ENCODE data around the gene ZNF618.
"Not testable (repeated sequence)": the region's sequence is repeated elsewhere in the genome, so short reads cannot be mapped to it uniquely, and the experiment has no call there.

ZNF618 gene

DNA sequence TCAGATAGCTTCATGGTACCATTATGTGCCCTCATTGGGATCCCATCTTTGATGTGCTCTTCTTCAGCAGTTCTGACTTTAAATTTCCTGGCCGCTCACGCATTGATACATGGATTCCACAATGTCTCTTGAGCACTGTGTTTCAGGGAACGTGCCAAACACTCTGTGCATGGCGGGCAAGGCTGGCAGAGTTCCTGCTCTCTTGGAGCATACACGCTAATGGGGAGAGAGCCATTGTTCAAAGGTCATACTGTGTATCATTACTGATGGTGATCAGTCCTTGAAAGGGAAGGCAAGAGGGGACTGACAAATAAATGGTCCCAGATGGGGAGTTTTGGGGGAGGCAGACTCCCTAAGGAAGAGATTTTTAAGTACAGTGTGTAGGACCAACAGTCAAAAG lies 149.7 kb downstream of the ZNF618 start:
- no peak for DNase-seq

DNA sequence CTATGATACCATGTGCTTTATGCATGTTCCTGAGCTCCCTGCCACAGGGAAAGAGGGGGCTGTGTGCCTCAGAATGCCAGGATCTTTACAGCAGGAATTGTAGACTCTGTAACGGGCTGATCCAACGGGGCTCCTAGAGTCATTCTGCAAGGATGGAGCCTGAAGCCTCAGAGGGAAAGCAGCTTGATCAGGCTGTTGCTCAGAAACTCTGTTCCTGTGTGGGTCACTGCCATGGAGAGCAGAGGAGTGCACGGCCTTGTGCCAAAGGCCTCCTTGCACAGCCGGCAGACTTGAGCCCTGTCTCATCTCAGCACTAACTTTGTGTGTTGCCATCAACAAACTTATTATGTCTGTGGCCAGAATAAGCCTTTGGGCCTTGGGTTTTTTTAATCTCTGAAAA lies 150.2 kb downstream of the ZNF618 start:
- DNase-seq, result no peak

DNA sequence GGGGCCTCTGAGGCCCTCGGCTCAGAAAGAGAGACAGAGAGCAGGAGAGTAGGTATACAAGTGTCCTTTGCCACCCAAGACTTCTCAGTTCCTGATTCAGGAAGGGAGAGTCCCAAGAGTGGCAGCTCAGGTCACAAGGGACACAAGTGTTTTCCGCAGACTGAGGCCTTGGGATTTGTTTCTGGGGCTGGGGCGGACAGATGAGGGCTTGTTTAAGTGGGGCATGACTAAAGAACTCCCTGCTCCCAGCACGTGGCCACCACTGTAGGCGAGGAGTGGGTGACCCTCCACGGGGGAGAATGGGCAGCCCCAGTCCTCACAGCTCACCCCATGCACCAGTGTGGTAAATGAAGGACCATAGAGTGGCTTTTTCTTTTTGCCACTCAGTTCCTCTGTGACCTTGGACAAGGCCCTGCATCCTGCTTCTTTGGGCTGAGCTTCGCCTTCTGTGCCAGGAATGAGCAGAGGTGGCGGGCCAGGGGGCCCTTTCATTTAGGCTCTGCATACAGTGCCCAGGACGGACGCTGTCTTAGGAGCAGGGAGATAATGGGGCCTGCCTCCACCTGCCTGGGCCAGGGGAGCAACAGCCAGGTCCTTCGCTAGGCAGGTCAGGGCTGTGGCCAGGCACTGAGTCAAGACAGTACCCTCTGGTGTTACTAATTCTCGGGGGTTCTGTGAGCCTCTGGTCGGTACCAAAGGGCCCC lies 151.2 kb downstream of the ZNF618 start:
- no peak for DNase-seq

DNA sequence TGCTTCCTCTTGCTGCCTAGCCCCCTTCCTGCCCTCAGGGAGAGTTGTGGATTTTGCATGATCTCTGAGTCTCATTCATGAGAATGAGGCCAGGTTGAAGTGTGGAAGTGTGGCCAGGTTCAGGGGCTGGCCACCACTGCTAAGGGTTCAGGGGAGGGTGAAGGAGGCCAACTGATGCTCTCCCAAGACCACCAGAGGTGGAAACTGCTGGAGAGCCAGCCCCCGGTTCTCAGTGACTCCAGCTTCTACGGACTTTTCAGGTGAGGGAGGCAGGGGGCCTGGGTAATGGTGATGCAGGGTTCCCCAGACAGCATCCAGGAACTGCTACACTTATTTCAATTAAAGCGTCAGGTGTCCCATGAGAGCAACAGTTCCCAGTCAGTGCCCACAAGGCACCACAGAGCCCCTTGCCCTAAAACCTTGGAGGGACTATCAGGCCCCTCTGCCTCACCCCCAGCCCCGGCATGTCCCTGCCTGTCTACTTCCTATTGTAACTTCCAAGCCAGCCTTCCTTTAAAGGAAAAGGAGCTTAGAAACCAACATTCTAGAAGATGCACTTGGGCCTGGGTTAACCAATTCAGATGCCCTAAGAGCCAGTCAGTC lies 151.9 kb downstream of the ZNF618 start:
- no peak for DNase-seq

DNA sequence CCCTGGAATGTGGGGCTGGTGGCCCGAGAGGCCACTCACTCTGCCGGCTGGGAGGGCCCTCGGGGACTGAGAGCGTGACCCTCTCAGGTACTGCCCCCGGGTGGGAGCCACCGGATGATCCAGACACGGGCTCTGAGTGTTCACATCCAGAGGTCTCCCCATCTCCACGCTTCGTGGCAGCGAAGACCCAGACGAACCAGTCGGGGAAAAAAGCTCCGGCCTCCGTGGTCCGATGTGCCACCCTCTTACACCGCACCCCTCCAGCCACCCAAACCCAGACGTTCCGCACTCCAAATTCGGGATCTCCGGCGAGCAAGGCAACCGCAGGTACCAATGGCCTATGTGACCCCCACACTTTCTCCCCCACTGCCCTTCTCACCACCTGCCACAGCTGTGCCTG lies 152.5 kb downstream of the ZNF618 start:
- no peak for DNase-seq

DNA sequence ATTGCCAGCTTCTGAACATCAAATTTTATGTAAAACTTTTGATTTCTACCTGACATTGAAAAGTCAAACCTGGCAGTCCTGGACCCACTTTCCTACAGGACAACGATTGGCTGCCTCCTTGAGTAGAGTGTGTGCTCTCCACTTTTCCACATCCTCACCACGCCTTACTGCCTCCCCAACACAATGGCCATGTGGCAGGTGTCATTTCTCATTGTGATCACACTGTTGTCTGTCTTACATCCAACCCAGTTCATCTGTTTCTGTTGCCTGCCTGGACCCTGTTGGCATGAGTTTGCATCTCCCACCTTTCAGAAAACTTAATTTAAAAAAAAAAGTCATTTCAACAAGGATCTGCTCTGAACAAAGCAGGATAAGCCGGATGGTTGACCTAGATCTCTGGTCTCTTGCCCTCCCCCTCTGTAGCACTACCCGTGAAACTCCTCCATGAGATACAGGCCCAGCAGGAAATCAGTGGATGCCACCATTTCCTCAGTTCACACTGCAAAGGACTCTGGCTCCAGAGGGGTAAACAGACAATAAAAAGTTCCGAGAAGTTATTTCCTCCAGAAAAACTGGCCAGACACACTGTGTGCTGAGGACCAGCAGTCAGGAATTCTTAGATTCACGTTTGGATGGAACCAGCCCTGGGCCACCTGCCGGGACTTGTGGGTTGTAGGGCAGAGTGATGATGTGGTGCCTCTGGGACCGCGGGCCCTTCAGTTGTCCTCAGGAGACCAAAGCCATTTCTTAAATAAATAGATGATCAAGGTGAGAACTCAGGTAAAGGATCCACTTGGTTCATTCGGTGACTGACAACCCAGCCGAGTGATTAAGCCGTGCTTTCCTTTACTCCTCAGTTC lies 153.4 kb downstream of the ZNF618 start:
- DNase-seq, result no peak

DNA sequence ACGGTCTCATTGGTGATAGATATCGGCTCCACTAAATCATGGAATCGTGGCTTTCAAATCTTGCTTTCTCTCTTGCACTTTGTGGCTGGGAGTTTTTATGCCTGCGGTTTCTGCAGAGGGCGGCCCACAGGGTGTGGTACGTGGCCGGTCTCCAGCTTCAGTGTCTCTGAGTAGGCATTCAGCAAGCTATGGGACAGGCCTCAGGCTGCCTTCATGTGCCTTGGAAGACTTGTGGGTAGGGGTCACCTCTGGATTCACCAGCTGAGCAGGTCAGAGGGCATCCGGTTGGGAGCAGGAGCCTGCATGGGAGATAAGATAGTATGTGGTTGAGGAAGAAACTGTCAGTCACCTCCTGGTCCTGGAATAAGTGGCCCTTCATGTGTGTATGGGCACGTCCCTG lies 154.3 kb downstream of the ZNF618 start:
- DNase-seq, result no peak

DNA sequence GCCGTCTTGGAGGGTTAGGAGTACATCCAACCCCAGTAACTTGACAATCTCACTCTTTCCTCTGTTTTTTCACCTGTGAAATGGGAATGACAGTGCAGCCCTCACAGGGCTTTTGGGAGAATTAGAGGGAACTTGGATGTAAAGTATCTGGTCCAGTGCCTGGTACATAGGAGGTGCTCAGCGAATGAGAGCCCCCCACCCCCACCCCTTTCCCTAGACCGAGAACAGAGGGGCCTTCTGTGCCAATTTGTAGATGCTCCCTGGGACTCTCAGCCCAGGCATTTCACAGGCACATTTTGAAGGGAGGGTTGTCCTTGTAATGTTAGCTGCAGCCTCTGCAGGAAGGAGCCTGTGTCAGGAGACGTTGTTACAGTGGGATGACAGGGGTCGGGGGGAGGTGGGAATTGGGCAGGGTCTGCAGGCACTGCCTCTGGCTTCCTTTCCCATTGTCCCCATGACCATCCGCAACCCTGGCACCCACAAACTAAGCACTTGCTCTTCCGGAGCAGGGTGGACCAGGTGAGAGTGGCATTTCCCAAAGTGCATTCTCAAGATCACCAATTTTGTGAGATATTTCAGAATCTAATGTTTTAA lies 155.0 kb downstream of the ZNF618 start:
- DNase-seq, result no peak

DNA sequence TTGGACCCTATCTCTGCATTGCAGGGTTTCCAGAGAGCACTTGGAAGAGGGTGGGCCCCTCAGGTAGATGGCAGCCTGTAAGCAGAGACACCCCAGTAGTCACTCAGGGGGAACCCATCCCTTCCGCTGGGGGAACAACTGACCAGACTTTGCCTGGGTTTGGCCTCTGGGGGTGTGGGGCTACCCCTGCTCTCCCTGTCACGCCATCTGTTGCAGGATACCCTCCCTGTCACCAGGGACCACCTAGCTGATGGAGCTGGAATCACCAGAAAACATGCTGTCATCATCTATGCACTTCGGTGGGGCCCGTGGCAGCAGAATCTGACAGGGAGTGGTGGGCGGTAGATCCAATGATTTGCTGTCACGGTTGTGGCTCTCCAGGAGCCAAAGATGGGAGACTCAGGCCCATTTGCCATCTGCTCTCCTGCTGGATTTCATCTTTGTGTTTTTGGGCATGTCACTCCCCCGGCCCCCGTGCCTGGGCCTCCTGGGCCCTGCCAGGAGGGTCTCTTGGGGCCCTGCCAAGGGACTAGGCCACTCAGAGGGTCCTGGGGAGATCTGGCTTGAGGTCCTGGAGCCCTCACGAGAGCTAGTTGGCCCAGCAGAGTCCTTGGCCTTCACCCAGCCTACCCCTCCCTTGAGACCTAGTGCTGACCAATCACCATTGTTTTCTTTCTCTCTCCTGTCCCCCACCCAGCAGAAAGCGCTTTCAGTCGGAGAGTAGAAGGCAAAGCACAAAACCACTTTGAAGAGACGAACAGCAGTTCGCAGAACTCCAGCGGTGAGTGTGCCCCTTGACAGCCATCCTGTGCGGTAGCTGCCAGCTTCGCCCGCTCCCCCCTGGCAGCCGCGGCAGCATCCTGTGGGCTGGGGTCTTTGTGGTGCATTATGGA lies 156.1 kb downstream of the ZNF618 start:
- no peak for DNase-seq

DNA sequence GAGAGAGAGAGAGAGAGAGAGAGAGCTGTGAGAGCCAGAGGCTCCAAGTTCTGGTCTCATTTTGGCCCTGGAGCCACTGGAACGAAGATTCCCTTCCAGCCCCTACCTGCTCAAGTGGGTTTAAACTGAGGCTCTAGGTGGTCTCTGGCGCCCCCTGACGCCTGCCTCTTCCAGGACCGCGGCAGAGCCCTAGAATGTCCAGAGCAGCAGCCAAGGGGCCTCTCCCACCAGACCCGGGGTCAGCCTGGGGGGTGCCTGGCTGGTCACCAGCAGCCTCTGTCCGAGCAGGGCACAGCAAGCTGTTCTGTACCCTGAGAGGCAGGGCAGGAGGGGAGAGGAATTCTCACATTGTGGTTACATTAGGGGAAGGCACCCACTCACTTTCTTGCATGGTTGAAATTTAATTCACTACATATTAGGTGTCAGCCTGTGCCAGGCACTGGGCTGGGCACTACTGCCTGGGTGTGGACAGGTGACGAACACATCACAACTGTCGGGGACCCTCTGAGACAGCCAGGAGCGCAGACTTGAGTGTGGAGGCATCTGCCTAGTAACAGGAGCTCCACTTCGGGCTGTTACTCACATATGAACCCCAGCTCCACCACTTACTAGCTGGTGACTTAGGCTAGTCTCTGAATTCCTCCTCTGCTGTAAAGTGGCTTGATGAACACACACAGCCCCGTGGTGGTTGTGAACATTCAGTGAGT lies 157.4 kb downstream of the ZNF618 start:
- no peak for DNase-seq

DNA sequence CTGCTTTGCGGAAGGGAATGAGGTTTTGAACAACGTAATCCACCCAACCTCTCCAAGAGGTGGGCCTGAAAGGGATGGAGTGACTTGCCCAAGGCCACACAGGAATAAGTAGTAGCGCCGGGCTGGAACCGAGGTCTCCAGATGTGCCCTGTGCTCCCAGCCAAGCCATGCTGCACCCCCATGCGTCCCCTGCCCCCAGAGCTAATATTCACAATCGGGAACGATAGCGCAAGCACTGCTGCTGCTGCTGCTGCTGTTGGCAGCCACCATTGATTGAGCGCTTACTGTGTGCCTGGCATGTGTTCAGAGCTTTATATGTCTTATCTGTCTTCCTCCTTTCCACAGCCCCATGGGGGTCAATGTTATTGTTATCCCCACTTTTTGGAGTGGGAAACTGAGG lies 158.1 kb downstream of the ZNF618 start:
- no peak for DNase-seq

DNA sequence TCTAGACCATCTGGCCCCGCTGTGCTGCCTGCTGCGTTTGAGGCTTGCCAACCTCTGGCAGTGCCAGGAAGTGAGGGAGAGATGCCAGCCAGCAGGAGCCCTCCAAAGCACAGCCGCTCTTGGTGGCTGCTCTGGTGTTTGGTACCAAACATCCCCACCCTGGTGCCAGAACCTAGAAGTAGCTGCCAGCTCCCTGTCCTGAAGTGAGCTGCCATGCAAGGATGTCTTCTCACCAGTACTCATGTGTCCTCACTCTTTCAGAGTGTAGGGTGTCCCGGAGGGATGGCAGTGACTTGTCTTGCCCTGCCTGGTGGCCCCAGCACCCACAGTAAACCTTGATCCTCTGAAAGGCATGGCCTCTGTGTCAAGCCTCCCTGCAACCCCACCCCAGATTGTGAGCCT lies 158.6 kb downstream of the ZNF618 start:
- DNase-seq, result no peak

DNA sequence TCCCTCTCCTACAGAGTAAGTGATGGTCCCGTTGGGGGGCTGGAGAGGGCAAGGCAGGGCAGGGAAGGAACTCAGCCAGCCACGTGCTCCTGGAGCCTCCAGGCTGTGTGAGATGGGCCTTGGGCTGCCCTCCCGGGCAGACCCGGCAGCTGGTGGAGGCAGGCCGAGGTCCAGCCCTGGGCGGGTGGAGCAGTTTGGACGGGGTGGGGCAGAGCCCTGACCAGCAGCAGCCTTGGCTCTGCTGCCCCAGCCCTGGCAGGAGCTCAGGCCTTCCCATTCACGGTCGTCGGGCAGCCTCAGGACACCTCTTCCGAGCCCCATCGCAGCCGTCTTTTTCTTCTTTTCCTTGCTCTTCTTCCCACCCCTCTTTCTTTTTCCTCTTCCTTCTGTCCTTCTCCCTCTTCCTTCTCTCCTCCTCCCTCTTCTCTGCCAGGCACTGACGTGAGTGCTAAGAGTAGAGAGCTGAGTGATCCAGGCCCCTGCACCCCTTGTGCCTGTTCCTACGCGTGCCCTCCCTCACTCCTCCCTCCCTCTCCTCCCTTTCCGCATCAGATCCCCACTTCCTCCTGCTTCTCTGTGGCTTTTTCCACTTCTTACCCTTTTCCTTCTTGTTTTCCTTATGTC lies 159.2 kb downstream of the ZNF618 start:
- no peak for DNase-seq

DNA sequence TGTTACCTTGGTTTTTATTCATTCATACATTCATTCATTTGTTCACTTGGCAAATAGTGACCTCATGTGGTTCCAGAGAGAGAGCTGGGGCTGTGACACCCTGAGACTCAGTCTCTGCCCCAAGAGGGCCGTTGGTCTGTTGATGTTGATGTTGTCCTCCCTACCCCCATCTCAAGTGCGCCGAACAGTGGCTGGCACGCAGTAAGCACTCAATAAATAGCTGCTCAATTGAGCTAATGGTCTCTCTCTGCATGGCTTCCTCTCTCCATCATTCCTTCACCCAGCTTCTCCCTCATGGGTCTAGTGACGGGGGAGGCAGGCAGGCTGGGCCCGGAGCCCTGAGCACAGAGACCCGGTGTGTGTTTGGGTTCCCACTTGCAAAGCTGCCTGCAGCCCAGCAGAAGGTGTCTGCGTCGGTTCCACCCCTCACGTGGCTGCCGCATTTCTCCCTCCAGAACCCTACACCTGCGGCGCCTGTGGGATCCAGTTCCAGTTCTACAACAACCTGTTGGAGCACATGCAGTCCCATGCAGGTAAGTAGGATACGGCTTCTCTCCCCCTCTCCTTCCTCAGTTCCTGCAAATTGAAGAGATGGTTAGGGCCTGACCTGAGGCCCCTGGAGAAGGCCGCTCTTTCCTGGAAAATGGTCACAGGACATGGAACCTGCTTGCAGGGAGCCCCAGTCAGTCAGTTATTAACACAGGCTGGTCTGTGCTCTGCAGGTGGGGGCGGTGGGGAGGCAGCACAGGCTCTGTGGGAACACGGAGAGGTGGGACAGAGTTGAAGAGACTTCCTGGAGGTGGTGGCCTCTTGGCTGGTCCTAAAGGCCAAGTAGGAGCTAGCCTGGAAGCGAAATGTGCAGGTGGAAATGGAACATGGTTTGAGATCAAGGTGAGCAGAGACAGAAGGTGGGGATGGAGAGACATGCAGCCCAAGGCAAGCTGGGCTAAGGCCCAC lies 160.0 kb downstream of the ZNF618 start:
- no peak for DNase-seq

DNA sequence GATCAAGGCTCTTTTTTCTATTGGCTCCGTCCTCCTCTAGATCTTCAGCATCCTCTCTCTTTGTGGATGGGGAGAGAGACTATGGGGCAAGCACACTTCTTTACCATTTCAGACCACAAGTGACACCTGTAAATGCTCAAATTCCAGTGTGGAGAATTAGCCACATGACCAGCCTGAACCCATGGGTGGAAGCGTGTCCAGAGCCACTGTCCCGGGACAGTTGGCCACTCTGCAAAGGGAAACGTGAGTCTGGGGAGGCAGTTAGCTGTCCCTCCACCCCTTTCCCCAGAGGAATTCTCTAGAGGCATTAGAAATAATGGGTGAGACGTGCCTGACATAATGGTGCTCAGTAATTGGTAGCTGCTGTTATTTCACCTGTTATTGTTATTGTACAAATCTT lies 161.1 kb downstream of the ZNF618 start:
- DNase-seq, result no peak

DNA sequence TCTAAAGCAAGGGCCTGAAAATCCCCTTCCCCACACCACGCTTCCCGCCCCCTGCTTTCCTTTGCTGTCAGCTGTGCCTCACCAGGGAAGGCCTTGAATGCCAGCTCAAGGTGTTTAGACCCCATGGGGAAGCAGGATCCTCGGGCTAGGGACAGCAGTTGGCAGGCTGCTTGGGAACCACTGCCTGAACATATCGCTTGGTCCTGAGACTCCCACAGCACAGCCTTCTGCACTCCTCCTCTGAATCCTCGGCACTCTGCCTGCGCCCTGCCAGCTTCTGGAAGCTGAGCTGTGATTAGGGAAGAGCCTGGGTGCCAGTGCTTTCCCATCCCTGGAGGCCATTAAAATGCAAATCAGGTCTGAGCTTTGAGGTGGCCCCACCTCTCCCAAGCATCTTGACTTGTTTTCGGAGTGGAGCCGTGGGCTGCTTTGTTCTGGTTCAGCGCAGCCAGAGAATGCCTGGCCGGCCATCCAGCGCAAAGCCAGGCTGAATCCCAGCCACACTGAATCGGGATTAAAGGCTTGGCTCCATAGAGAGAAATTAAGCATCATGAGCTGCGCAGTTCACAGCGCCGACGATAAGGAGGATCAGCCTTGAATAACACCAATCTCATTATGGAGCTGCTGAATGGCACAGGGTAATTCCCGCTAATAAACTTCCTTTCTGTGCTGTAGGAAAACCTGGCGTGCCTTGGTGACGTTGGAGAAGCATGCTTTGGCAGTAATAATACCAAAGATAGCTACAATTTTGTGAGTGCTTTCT lies 162.0 kb downstream of the ZNF618 start:
- no peak for DNase-seq

DNA sequence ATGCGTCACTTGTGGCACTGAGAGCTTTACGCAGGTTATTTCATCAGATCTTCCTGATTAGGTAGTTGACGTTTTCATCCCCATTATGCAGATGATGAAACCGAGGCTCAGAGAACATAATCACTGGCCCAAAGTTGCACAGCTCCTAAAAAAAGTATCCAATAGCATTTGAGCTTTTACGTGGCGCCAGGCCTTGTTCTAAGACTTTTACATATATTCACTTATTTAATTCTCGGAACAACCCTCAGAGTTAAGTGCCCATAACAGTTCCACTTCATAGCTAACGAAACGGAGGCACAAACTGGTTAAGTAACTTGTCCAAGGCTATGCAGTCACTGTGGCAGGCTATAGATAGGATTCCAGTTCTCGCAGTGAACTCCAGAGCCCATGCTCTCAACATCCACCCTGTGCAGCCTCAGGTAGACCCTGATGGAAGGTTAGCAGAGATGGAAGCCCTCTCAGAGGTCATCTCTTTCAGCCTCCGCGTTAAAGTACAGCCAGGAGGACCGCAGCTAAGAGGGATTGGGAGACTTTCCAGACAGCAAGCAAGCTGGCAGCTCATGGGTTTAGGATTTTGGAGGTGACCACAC lies 162.7 kb downstream of the ZNF618 start:
- DNase-seq, result no peak

DNA sequence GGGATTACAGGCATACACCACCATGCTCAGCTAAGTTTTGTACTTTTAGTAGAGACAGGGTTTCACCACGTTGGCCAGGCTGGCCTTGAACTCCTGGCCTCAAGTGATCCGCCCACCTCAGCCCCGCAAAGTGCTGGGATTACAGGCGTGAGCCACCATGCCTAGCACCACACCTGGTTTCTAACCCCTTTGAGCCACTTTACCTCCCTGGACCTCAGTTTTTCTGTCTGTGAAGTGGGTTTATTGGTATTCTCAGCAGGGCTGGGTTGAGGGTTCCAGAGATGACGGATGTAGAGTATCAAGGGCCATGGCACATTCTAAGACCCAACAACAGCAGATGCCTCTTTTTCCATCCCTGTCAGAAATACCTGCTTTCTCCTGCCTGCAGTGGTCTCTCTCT lies 163.4 kb downstream of the ZNF618 start:
- DNase-seq, result no peak

DNA sequence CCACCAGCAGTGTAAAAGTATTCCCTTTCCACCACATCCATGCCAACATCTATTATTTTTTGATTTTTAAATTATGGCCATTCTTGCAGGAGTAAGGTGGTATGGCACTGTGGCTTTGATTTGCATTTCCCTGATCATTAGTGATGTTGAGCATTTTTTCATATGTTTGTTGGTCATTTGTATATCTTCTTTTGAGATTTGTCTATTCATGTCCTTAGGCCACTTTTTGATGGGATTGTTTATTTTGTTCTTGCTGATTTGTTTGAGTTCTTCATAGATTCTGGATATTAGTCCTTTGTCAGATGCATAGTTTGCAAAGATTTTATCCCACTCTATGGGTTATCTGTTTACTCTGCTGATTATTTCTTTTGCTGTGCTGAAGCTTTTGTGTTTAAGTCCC lies 167.6 kb downstream of the ZNF618 start:
- DNase-seq, result not testable (repeated sequence)
